Measurements from ENCODE around the gene ABCC1. TPM values are rescaled to one million over a fixed set of nuclear protein-coding genes. Genes with fewer than 3 reads are reported as not detected.

ABCC1 gene
- total RNA-seq, 1 donor = 46.2 TPM

DNA sequence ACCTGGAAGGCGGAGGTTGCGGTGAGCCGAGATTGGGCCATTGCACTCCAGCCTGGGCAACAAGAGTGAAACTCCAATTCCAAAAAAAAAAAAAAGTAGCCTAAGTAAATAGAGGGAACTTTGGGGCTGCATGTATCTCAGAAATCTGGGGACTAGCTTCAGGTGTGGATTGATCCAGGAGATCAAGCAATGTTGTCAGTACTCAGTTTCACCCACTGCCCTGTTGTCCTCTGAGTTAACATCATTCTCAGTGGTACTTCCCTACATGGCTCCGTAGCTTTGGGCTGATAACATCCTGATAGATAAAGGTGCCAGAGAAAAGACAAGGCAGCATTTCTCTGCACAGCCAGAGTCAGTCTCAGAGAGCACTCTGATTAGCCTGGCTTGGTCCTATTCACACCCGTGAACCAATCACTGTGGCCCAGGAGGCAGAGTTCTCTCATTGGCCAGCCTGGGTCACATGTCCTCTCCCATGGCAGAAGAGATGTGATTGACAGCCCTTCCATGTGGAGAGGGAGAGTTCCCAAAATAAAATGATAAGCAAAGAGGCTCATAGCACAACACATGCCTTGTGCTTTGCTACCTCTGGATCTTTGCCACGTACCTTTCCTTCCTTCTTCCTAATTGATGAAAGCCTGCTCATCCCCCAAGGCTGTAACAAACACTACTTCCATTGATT lies 99.6 kb downstream of the ABCC1 start:
- no peak for DNase-seq (ENCODE audit: low read depth)
- TF ChIP-seq, protein P1, sequence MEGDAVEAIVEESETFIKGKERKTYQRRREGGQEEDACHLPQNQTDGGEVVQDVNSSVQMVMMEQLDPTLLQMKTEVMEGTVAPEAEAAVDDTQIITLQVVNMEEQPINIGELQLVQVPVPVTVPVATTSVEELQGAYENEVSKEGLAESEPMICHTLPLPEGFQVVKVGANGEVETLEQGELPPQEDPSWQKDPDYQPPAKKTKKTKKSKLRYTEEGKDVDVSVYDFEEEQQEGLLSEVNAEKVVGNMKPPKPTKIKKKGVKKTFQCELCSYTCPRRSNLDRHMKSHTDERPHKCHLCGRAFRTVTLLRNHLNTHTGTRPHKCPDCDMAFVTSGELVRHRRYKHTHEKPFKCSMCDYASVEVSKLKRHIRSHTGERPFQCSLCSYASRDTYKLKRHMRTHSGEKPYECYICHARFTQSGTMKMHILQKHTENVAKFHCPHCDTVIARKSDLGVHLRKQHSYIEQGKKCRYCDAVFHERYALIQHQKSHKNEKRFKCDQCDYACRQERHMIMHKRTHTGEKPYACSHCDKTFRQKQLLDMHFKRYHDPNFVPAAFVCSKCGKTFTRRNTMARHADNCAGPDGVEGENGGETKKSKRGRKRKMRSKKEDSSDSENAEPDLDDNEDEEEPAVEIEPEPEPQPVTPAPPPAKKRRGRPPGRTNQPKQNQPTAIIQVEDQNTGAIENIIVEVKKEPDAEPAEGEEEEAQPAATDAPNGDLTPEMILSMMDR (IDR thresholded peaks at IDR 0.05; ENCODE audit: insufficient read depth, low read length) = no peak
- no peak overlapping the region for H3K4me3 ChIP-seq (ENCODE audit: low read depth, low read length)

DNA sequence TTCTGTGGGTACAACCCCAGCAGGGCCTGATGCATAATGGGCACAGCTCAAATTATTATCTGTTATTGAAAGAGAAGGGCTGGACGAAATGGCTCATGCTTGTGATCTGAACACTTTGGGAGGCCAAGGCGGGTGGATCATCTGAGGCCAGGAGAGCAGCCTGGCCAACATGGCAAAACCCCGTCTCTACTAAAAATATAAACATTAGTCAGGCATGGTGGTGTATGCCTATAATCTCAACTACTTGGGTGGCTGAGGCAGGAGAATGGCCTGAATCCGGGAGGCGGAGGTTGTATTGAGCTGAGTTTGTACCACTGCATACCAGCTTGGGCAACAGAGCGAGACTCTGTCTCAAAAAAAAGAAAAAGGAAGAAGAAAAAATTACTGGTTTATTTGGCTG lies 100.7 kb downstream of the ABCC1 start:
- DNase-seq (ENCODE audit: low read depth) = no peak
- no peak overlapping the region for H3K4me3 ChIP-seq (ENCODE audit: low read depth, low read length)
- TF ChIP-seq, protein P1 (IDR thresholded peaks at IDR 0.05; ENCODE audit: insufficient read depth, low read length) = no peak

GRCh38 chr16:16051132-16051531 lies 101.7 kb downstream of the ABCC1 start:
- TF ChIP-seq, protein P1 (IDR thresholded peaks at IDR 0.05; ENCODE audit: insufficient read depth, low read length) = no peak
- H3K4me3 ChIP-seq (ENCODE audit: low read depth, low read length) = no peak overlapping the region
- no peak for DNase-seq (ENCODE audit: low read depth)

GRCh38 chr16:16052916-16053315 lies 103.5 kb downstream of the ABCC1 start:
- no peak for DNase-seq (ENCODE audit: low read depth)
- TF ChIP-seq, protein P1 (IDR thresholded peaks at IDR 0.05; ENCODE audit: insufficient read depth, low read length) = no peak
- H3K4me3 ChIP-seq (ENCODE audit: low read depth, low read length) = no peak overlapping the region

GRCh38 chr16:16057102-16057501 lies 107.7 kb downstream of the ABCC1 start:
- DNase-seq (ENCODE audit: low read depth) = no peak
- TF ChIP-seq, protein P1 (IDR thresholded peaks at IDR 0.05; ENCODE audit: insufficient read depth, low read length) = no peak
- H3K4me3 ChIP-seq (ENCODE audit: low read depth, low read length) = no peak overlapping the region

DNA sequence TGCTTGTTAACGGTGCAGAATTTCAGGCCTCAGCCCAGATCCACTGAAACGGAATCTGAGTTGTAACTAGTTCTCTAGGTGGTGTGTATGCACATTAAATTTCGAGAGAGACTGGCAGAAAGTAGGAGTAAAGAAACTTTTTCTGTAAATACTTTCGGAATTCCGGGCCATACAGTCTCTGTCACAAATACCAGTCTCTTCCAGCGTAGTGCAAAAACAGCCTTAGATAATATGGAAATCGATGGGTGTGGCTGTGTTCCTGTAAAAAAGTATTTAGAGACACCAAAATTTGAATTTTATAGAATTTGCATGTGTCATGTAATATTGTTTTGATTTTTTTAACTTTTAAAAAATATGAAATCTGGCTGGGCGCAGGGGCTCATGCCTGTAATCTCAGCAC lies 109.7 kb downstream of the ABCC1 start:
- no peak overlapping the region for H3K4me3 ChIP-seq (ENCODE audit: low read depth, low read length)
- DNase-seq (ENCODE audit: low read depth) = no peak
- TF ChIP-seq, protein P1 (IDR thresholded peaks at IDR 0.05; ENCODE audit: insufficient read depth, low read length) = no peak
